ENCODE measurements around the gene OST4.

Gene OST4

GRCh38 chr2:27023740-27024139 lies 47.7 kb downstream of the OST4 start:
- no peak for DNase-seq

GRCh38 chr2:27021253-27022049 lies 50.0 kb downstream of the OST4 start:
- no peak for DNase-seq
